ENCODE measurements around the gene KCNG1.

KCNG1 gene

GRCh38 chr20:51013577-51014330, 9.2 kb downstream of the KCNG1 start:
- DNase-seq, result peak in 4 of 56 donors; percentile 9 to 36 (median 20)

GRCh38 chr20:51012357-51012756, 10.6 kb downstream of the KCNG1 start:
- no peak for DNase-seq

- DNase-seq, result no peak
Measured at GRCh38 chr20:51011479-51011878, 11.4 kb downstream of the KCNG1 start.

- DNase-seq, result no peak
Measured at GRCh38 chr20:51010932-51011331, 12.0 kb downstream of the KCNG1 start.

GRCh38 chr20:51010043-51010365, 12.9 kb downstream of the KCNG1 start:
- DNase-seq, result no peak

- DNase-seq, result no peak
Measured at GRCh38 chr20:51009303-51010042, 13.4 kb downstream of the KCNG1 start.

- no peak for DNase-seq
Measured at GRCh38 chr20:51008718-51009117, 14.2 kb downstream of the KCNG1 start.

- DNase-seq, result no peak
Measured at GRCh38 chr20:51005214-51005613, 17.7 kb downstream of the KCNG1 start.

GRCh38 chr20:51004781-51005180, 18.1 kb downstream of the KCNG1 start:
- DNase-seq, result no peak

GRCh38 chr20:51004305-51004727, 18.6 kb downstream of the KCNG1 start:
- no peak for DNase-seq

GRCh38 chr20:51003753-51004152, 19.2 kb downstream of the KCNG1 start:
- DNase-seq, result no peak

GRCh38 chr20:51002633-51003032, 20.3 kb downstream of the KCNG1 start:
- DNase-seq, result no peak

- peak in 10 of 56 donors; percentile 4 to 33 (median 20) for DNase-seq
Measured at GRCh38 chr20:51001430-51002265, 21.3 kb downstream of the KCNG1 start.

GRCh38 chr20:50999355-50999754, 23.6 kb downstream of the KCNG1 start:
- DNase-seq, result no peak

GRCh38 chr20:50996901-50997865, 25.7 kb downstream of the KCNG1 start:
- DNase-seq, result no peak

- no peak for DNase-seq
Measured at GRCh38 chr20:50995506-50995905, 27.4 kb downstream of the KCNG1 start.

GRCh38 chr20:50993876-50994275, 29.0 kb downstream of the KCNG1 start:
- DNase-seq, result no peak

- DNase-seq, result peak in 2 of 56 donors; percentile 8 to 33
Measured at GRCh38 chr20:50992733-50993457, 30.0 kb downstream of the KCNG1 start.

- DNase-seq, result no peak
Measured at GRCh38 chr20:50992336-50992732, 30.6 kb downstream of the KCNG1 start.

GRCh38 chr20:50991076-50991475, 31.8 kb downstream of the KCNG1 start:
- no peak for DNase-seq
